SK-N-SH (cell line): ENCODE measurements around the gene HECTD2. TPM values are rescaled to one million over a fixed set of nuclear protein-coding genes. Genes with fewer than 3 reads are reported as not detected.

Source experiments
- CTCF ChIA-PET: fragments of 300-600, 350-600 bp; formaldehyde crosslinking; extraction: SDS; loops from one replicate; lab custom pipeline; 2021; lab: Yijun Ruan, JAX
- POLR2A ChIA-PET: fragments of 350-600 bp; sonication (Branson Sonifier 250); formaldehyde crosslinking; extraction: SDS; loops from one replicate; lab custom pipeline; 2020; ENCODE audit warnings: antibody characterized with exemption, inconsistent platforms; lab: Yijun Ruan, JAX
- DNase-seq: peaks from one replicate; pipeline ENCODE4 v3.0.0; 2012
- H2AFZ ChIP-seq: fragments of 200-600 bp; sonication (generic); 2 replicates; pipeline ENCODE4 v1.8.1; 2016; ENCODE audit warnings: antibody characterized with exemption, mild to moderate bottlenecking, low read depth
- H3F3A ChIP-seq: fragments of 200-600 bp; sonication (generic); replicated peaks from 2 replicates; pipeline ENCODE3; 2016; ENCODE audit warnings: antibody characterized with exemption, mild to moderate bottlenecking; ENCODE audit not compliant: insufficient read depth
- H3K27ac ChIP-seq, 2 experiments: fragments of 200-500 bp in 1 of 2; fragments of 200-600 bp in 1 of 2; sonication (Bioruptor generic) in 1 of 2; sonication (generic), shearing (Covaris generic) in 1 of 2; 2 replicates each; pipeline versions ENCODE4 v1.5.1 to v1.6.1; 2014 to 2016; ENCODE audit warnings: low read depth in 2 of 2, inconsistent platforms in 1 of 2, low read length in 1 of 2, mild to moderate bottlenecking in 1 of 2, mixed read lengths in 1 of 2
- H3K27me3 ChIP-seq: fragments of 200-600 bp; sonication (generic), shearing (Covaris generic); 2 replicates; pipeline ENCODE4 v1.6.1; 2016; ENCODE audit warnings: mixed run types; ENCODE audit not compliant: insufficient read depth
- H3K36me3 ChIP-seq, 2 experiments: fragments of 200-500 bp in 1 of 2; fragments of 200-600 bp in 1 of 2; sonication (Bioruptor generic) in 1 of 2; sonication (generic) in 1 of 2; replicated peaks in 1 of 2; 2 replicates each; pipeline versions ENCODE3 to v1.5.1; 2014 to 2016; ENCODE audit warnings: low read length in 1 of 2, mild to moderate bottlenecking in 1 of 2; ENCODE audit not compliant: insufficient read depth in 2 of 2, control insufficient read depth in 1 of 2
- H3K4me1 ChIP-seq, 2 experiments: fragments of 200-500 bp in 1 of 2; fragments of 200-600 bp in 1 of 2; sonication (Bioruptor generic) in 1 of 2; sonication (generic), shearing (Covaris generic) in 1 of 2; 2 replicates each; pipeline versions ENCODE4 v1.5.1 to v1.6.1; 2014 to 2016; ENCODE audit warnings: low read depth in 1 of 2, low read length in 1 of 2, mixed run types in 1 of 2; ENCODE audit not compliant: insufficient read depth in 2 of 2, control insufficient read depth in 1 of 2
- H3K4me2 ChIP-seq: fragments of 200-600 bp; sonication (generic), shearing (Covaris generic); 2 replicates; pipeline ENCODE4 v1.6.1; 2017; ENCODE audit warnings: mixed run types
- H3K4me3 ChIP-seq, 2 experiments: fragments of 200-500 bp in 1 of 2; fragments of 200-600 bp in 1 of 2; sonication (Bioruptor generic) in 1 of 2; sonication (generic), shearing (Covaris generic) in 1 of 2; 2 replicates each; pipeline versions ENCODE4 v1.5.1 to v1.8.1; 2014 to 2016; ENCODE audit warnings: low read depth in 2 of 2, inconsistent platforms in 1 of 2, low read length in 1 of 2, mild to moderate bottlenecking in 1 of 2, mixed read lengths in 1 of 2, moderate library complexity in 1 of 2
- H3K79me2 ChIP-seq: fragments of 200-600 bp; sonication (generic); 2 replicates; pipeline ENCODE4 v1.8.1; 2017; ENCODE audit warnings: mild to moderate bottlenecking; ENCODE audit not compliant: insufficient read depth
- H3K9ac ChIP-seq: fragments of 200-600 bp; sonication (generic); 2 replicates; pipeline ENCODE4 v1.6.1; 2017; ENCODE audit warnings: mixed run types
- H3K9me2 ChIP-seq: fragments of 200-600 bp; sonication (generic); 2 replicates; pipeline ENCODE4 v1.6.1; 2017; ENCODE audit warnings: mixed run types
- H3K9me3 ChIP-seq: fragments of 200-600 bp; sonication (generic); 2 replicates; pipeline ENCODE4 v1.6.1; 2017; ENCODE audit warnings: mixed run types, mild to moderate bottlenecking, moderate library complexity
- H4K20me1 ChIP-seq: fragments of 200-600 bp; sonication (generic); 2 replicates; pipeline ENCODE4 v1.6.1; 2017; ENCODE audit warnings: mild to moderate bottlenecking, mixed run types; ENCODE audit not compliant: insufficient read depth
- EP300 ChIP-seq, 2 experiments: IDR thresholded peaks; 2 replicates each; pipeline versions ENCODE4 v1.4.0 to v1.6.1; 2012; ENCODE audit warnings: borderline replicate concordance in 1 of 2, low read depth in 1 of 2, low read length in 1 of 2
- EZH2phosphoT487 ChIP-seq: fragments of 200-600 bp; sonication (generic); IDR thresholded peaks from 2 replicates; pipeline ENCODE4 v1.6.1; 2017; ENCODE audit warnings: low read depth, mixed run types, mild to moderate bottlenecking, antibody characterized with exemption, moderate library complexity, borderline replicate concordance
- FOXJ3 ChIP-seq: sonication (generic); formaldehyde crosslinking; IDR thresholded peaks from 2 replicates; pipeline ENCODE4 v1.5.1; 2020; ENCODE audit warnings: mild to moderate bottlenecking, missing genetic modification reagents
- FOXM1 ChIP-seq: IDR thresholded peaks from 2 replicates; pipeline ENCODE4 v1.4.0; 2012; ENCODE audit warnings: low read depth, mild to moderate bottlenecking
- MEF2A ChIP-seq: IDR thresholded peaks from 2 replicates; pipeline ENCODE4 v1.4.0; 2012; ENCODE audit warnings: low read depth, borderline replicate concordance
- MXI1 ChIP-seq: IDR thresholded peaks from 2 replicates; pipeline ENCODE4 v1.6.1; 2012; ENCODE audit warnings: mild to moderate bottlenecking, low read depth, low read length, improper control_type of control experiment
- NFIC ChIP-seq: IDR thresholded peaks from 2 replicates; pipeline ENCODE4 v1.4.0; 2012; ENCODE audit warnings: borderline replicate concordance
- NRF1 ChIP-seq: IDR thresholded peaks from 2 replicates; pipeline ENCODE4 v1.6.1; 2012; ENCODE audit warnings: low read depth, mild to moderate bottlenecking, low read length
- POLR2AphosphoS5 ChIP-seq: IDR thresholded peaks from 2 replicates; pipeline ENCODE4 v1.6.1; 2012; ENCODE audit warnings: low read depth, low read length
- RAD21 ChIP-seq: IDR thresholded peaks from 2 replicates; pipeline ENCODE4 v1.6.1; 2012; ENCODE audit warnings: mild to moderate bottlenecking, low read length
- RFX5 ChIP-seq: IDR thresholded peaks from 2 replicates; pipeline ENCODE4 v1.6.1; 2012; ENCODE audit warnings: mild to moderate bottlenecking, improper control_type of control experiment, low read length
- RXRA ChIP-seq: IDR thresholded peaks from 2 replicates; pipeline ENCODE4 v1.4.0; 2012; ENCODE audit warnings: low read depth, mild to moderate bottlenecking, borderline replicate concordance
- SIN3A ChIP-seq: IDR thresholded peaks from 2 replicates; pipeline ENCODE4 v1.6.1; 2012; ENCODE audit warnings: low read depth, mild to moderate bottlenecking, low read length, moderate library complexity, borderline replicate concordance
- SMC3 ChIP-seq: IDR thresholded peaks from 2 replicates; pipeline ENCODE4 v1.6.1; 2012; ENCODE audit warnings: low read depth, low read length, improper control_type of control experiment
- TAF1 ChIP-seq: IDR thresholded peaks from 2 replicates; pipeline ENCODE4 v1.6.1; 2012; ENCODE audit warnings: low read depth, mild to moderate bottlenecking, low read length, moderate library complexity, borderline replicate concordance
- TCF12 ChIP-seq: IDR thresholded peaks from 2 replicates; pipeline ENCODE4 v1.4.0; 2012
- TEAD4 ChIP-seq: IDR thresholded peaks from 2 replicates; pipeline ENCODE4 v1.4.0; 2012; ENCODE audit warnings: mild to moderate bottlenecking, borderline replicate concordance; ENCODE audit not compliant: insufficient read depth
- WGBS: methylation state at CpG from one replicate; pipeline ENCODE4 v1.1.6; 2017; ENCODE audit warnings: low lambda C conversion rate; 5-methylcytosine and 5-hydroxymethylcytosine counted together
- polyA plus RNA-seq, 3 experiments: library from polyadenylated mRNA; depleted of rRNA; stranded (reverse); fragments of >200 nt; gene quantifications; 2 replicates each; pipeline ENCODE4 v1.2.3, GENCODE V29; 2012
- TF ChIP-seq, protein P1 (sequence below): fragments of 150-350 bp; IDR thresholded peaks from 2 replicates; pipeline ENCODE4 v1.6.1; 2016; ENCODE audit warnings: mild to moderate bottlenecking, low read depth, low read length
- TF ChIP-seq, protein P2 (sequence below): IDR thresholded peaks from 2 replicates; pipeline ENCODE4 v1.4.0; 2012; ENCODE audit warnings: low read depth, borderline replicate concordance
- TF ChIP-seq, protein P3 (sequence below): IDR thresholded peaks from 2 replicates; pipeline ENCODE4 v1.4.0; 2012; ENCODE audit warnings: low read depth, borderline replicate concordance

HECTD2 gene
- polyA plus RNA-seq, 1 of the 3 experiments (the other 2 are of a cell fraction), result 4.1 TPM

DNA sequence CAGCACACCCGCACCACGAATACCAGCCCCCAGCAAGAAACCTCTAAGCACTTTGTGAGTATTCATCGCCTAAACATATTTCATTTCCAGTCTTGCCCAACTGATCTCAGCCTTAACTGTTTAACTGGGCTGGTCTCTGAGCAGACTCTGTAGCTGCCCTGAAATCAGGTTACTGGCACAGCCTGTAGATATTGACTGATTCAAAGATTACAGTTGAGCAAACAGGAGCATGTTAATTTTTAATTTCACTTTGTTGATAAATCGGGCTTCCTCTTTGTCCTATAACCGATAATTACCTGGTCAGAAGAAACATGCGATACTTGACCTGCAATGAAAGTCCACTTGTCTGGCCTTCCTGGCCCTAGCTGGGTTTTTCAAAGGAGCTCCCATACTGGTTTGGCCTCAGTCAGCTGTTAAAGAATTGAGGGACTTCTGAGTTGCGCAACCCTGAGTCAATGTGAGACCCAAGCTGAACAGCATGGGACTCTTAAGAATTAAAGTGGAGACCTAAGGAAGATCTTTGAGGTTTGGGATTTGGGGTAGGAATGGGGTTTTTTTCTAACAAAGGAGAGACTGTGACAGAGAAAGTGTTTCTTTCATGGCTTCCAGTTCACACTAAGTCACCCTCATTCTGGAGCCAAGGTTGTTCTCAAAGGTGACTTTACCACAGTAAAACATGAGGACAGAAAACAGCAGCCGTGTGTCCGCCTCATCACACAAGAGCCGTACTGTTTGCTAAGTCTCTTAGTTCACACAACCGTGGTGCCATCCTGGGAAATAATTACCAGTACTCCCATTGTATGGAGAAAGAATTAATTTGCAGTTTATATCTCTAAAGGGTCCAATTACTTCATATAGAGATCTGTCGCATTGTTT lies 146.8 kb downstream of the HECTD2 start:
- H4K20me1 ChIP-seq, result no peaks in the 10 kb centered on the region
- H3K4me3 ChIP-seq, result no peak overlapping the region
- POLR2A ChIA-PET, result no interaction called here
- no peaks in the 10 kb centered on the region for H3K27me3 ChIP-seq
- no peaks in the 10 kb centered on the region for H3K79me2 ChIP-seq
- CTCF ChIA-PET, result no interaction called here
- no peak overlapping the region for H3K9ac ChIP-seq
- no peak overlapping the region for H2AFZ ChIP-seq
- no peaks in the 10 kb centered on the region for H3K9me2 ChIP-seq
- TF ChIP-seq NFIC, result no peak
- TF ChIP-seq, protein P1, sequence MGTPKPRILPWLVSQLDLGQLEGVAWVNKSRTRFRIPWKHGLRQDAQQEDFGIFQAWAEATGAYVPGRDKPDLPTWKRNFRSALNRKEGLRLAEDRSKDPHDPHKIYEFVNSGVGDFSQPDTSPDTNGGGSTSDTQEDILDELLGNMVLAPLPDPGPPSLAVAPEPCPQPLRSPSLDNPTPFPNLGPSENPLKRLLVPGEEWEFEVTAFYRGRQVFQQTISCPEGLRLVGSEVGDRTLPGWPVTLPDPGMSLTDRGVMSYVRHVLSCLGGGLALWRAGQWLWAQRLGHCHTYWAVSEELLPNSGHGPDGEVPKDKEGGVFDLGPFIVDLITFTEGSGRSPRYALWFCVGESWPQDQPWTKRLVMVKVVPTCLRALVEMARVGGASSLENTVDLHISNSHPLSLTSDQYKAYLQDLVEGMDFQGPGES, result no peak
- no peak for TF ChIP-seq FOXJ3 (CRISPR knock-in tag)
- TF ChIP-seq, protein P2, sequence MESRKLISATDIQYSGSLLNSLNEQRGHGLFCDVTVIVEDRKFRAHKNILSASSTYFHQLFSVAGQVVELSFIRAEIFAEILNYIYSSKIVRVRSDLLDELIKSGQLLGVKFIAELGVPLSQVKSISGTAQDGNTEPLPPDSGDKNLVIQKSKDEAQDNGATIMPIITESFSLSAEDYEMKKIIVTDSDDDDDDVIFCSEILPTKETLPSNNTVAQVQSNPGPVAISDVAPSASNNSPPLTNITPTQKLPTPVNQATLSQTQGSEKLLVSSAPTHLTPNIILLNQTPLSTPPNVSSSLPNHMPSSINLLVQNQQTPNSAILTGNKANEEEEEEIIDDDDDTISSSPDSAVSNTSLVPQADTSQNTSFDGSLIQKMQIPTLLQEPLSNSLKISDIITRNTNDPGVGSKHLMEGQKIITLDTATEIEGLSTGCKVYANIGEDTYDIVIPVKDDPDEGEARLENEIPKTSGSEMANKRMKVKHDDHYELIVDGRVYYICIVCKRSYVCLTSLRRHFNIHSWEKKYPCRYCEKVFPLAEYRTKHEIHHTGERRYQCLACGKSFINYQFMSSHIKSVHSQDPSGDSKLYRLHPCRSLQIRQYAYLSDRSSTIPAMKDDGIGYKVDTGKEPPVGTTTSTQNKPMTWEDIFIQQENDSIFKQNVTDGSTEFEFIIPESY, result no peak
- TF ChIP-seq POLR2AphosphoS5, result no peak
- no peak for TF ChIP-seq FOXM1
- no peak for TF ChIP-seq SMC3
- TF ChIP-seq TAF1, result no peak
- TF ChIP-seq NRF1, result no peak
- TF ChIP-seq MXI1, result no peak
- TF ChIP-seq MEF2A, result no peak
- no peak for TF ChIP-seq TEAD4
- TF ChIP-seq RFX5, result no peak
- TF ChIP-seq RXRA, result no peak
- no peak for TF ChIP-seq EZH2phosphoT487
- TF ChIP-seq EP300 (IDR thresholded peaks at IDR 0.05; ENCODE audit: borderline replicate concordance in 1 of 2, low read depth in 1 of 2, low read length in 1 of 2), result no peak
- TF ChIP-seq, protein P3, sequence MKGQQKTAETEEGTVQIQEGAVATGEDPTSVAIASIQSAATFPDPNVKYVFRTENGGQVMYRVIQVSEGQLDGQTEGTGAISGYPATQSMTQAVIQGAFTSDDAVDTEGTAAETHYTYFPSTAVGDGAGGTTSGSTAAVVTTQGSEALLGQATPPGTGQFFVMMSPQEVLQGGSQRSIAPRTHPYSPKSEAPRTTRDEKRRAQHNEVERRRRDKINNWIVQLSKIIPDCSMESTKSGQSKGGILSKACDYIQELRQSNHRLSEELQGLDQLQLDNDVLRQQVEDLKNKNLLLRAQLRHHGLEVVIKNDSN, result no peak
- no peak for TF ChIP-seq TCF12
- no peak for TF ChIP-seq SIN3A
- TF ChIP-seq RAD21, result no peak
- DNase-seq, result no peak
- H3K4me1 ChIP-seq, result peaks cover 0 to 5% of the 10 kb centered on the region in 2 experiments; a peak in 1 of 4 replicates
- no peaks in the 10 kb centered on the region for H3K9me3 ChIP-seq
- no peaks in the 10 kb centered on the region for H3K36me3 ChIP-seq
- no peaks in the 10 kb centered on the region for H3F3A ChIP-seq
- H3K27ac ChIP-seq, result no peak overlapping the region
- WGBS, result 93% methylated on average over 12 of the region's 12 CpGs
- no peak overlapping the region for H3K4me2 ChIP-seq
